Measurements from ENCODE around the gene HES7.
A peak's percentile ranks its signal among the peaks of the same experiment; 100 is the strongest.
"Not testable (repeated sequence)": the region's sequence is repeated elsewhere in the genome, so short reads cannot be mapped to it uniquely, and the experiment has no call there.

HES7 gene

DNA sequence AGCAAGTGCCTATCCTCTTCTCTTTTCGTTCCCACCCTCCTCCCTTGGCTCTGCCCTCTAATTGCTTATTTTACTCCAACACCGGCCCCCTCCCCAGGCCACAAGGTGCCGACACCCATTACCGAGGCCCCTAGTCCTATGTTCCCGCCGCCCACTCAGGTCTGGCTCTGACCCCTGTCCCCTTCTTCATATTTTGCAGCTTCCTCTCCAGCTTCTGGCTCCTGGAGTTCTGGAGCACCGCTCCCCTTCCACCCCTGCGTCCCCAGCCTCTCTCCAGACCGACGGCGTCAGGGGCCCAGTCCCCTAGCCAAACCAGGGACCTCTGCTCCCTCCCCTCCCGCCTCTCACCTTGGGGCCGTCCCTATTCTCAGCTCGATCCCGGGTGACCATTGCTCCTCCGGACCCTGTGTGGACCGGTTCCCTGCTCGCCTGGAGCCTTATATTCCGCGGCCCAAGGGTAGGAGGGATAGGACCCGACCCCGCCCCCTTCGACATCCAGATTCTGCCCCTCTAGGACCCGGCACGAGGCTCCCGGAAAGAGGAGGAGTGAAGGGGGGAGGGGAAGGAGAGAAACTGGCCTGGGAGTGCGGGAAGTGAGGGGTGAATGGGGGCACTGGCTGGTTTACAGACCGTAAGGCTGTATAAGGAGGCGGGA lies at the start of gene HES7:
HES7 (minus strand) TSS at position 412 of the 655 bp plus-strand sequence; CDS start at position 390, 22 bp downstream.
- DNase-seq (ENCODE audit: low read depth) = no peak

DNA sequence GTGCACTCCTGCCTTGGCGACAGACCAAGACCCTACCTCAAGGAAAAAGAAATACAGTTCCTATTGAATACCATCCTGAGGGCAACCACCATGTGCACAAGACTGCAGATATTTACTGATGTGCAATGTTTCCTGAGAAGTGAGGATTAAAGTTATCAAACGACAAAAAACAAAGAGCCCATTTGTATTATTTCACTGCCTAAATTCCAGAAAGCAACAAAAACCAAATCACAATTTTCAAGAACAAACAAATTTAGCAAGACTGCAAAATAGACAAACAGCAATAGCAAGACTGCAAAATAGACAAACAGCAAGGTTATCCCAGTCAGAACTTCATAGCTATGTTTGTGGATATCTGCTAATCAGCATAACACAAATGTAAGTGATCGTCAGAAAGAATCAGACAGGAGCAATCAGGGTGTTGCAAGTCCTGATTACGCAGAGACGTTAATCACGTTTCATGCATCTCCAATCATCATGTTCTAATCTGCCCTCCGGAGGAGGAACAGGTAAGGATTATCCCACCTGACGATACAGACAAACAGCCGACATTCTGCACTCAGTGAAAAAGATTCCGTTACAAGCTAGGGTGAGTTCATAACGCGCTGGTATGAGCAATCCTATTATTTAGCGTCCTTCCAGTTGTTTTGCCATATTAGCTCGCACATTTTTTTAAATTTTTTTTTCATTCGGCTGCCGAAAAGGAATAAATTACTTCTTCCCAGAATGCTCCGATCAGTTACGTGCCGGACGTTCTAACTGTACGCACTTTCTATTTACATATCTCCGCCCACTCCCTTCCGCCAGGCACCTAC lies 49.4 kb upstream of the HES7 start:
- DNase-seq (ENCODE audit: low read depth) = peak; percentile 95

DNA sequence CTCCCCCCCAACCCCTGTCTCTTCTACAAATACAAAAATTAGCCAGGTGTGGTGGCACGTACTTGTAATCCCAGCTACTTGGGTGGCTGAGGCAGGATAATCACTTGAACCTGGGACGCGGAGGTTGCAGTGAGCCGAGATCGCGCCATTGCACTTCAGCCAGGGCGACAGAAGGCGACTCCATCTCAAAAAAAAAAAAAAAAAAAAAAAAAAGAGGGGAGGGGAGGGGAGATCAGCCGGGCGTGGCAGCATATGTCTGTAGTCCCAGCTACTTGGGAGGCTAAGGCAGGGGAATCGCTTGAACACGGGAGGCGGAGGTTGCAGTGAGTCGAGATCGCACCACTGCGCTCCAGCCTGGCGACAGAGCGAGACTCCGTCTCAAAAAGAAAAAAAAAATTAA lies 46.3 kb upstream of the HES7 start:
- DNase-seq (ENCODE audit: low read depth) = not testable (repeated sequence)

DNA sequence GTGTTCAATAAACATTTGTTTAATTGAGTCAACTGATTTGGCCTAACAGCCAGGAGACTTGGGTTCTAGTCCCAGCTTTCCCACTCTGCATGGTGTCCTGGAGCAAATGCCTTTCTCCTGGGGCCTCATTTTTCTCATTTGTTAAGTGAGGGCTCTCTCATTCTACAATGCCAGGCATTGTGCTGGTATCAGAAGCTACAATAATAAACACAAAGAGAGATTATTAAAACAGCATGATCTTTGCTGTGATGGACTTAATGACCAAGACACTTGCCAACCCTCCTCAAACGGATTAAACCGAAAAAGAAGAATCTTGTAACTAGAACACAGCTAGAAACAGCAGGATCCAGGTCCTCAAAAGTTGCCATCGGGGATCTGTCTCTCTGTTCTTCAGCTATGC lies 43.6 kb upstream of the HES7 start:
- DNase-seq (ENCODE audit: low read depth) = no peak

DNA sequence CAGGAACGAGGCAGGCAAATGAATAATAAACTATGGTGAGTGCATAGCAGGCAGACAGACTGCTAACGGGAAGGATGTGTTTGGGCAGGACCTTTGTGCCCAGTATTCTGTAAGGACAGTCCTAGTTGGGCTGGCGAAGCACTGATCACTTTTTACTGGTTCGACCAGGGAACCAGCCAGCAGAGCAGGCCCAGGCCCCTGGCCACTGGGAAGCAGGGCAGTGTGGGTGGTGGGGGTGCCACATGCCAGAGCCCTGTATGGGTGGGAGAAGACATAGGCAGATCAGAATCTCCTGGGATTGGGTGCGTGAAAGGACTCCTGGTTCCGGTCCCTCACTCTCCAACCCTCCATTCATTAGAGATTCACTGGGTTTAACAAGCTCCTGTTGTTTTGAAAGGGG lies 42.8 kb upstream of the HES7 start:
- no peak for DNase-seq (ENCODE audit: low read depth)

DNA sequence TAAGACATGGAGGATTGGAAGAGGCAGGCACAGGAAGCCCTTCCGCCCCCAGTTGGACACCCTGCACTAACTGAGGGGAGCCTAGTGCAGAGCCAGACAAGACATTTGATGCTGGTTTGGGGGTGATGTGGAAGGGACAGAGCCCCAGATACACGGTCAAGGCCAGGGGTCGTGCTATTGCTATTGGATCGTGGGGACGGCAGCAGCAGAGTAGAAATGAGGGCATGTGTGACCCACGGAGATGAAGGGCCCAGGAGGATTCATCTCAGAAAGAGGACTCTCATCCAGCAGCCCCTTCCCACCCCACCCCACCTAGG lies 40.9 kb upstream of the HES7 start:
- no peak for DNase-seq (ENCODE audit: low read depth)

DNA sequence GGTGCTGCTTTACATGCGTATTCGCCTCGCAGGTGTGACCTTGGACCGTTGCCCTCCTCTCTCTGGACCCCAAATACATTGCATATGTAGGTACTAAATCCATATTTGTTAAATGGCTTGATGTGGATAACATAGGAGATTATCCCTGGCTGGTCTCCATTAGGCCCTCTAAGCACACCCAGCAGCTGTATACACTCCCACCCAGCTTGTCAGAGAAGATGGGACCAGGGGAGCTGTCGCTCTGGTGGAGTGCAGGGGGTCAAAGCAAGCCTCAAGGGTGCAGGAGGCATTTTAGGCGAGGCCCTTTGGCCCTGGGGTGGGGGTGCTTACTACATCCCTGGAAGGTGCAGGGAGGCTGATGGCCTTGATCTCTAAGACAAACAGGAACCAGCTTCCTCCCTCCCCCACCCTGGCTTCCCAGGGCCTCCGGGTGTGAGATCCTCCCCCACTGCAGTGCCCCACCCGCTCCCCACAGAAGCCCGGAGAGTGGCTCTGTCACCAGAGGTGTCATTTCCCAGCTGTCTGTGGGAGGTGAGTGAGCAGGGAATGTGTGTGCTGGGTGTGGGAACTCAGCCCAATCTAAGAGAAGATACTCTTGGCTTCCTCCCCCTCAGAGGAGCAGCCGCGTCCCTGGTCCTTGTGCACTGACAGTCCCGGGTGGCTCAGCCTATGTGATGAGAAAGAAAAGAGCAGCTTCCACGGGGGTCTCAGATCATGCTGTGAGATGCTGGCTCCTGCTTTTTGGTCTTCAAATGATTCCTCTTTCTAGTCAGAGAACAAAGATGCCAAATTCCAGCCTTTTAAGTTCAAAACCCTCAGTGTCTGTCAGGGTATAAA lies 40.3 kb upstream of the HES7 start:
- DNase-seq (ENCODE audit: low read depth) = no peak

DNA sequence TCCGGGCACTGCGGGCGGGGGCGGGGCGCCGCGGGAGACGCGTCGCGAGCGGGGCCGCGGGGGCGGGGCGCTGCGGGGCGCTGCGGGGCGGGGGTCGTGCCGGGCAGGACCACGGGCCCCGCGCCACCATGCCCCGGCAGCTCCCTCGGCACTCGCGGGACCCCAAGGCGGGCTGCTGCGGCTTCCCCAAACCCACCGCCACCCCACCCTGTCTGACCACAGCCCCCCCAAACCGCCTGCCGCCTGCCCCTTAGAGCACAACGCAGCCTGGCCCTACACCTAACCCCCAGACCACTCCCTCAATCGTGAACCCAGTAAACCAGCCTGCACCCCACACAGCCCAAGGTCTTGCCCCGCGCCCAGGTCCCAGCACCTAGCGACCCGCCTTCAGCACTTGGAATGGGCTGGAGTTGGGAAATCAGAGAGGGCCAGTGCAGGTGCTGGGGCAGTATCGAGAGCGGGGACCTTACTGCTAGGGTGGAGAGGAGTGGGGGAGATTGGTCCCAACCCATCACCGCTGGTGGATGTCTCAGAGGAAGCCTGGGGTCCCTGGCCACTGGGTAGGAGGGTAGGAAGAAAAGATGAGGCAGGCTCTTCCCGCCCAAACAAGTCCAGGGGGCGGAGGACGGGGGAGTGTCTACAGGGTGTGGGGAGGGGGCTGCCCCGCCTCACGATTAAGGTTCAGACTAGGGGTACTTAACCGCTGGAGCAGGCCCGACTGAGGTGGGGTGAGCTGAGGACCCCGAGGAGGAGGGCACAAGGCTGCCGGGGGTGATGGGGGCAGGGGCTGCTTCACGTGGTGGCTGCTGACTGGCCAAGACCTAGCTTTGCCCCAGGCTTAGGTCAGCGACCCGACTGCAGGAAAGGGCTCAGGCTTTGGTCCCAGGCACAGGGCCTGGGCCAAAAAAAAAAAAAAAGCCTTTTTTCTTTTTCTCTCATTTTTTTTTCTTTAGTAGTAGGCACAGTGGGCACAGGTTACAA lies 39.4 kb upstream of the HES7 start:
- DNase-seq (ENCODE audit: low read depth) = no peak

DNA sequence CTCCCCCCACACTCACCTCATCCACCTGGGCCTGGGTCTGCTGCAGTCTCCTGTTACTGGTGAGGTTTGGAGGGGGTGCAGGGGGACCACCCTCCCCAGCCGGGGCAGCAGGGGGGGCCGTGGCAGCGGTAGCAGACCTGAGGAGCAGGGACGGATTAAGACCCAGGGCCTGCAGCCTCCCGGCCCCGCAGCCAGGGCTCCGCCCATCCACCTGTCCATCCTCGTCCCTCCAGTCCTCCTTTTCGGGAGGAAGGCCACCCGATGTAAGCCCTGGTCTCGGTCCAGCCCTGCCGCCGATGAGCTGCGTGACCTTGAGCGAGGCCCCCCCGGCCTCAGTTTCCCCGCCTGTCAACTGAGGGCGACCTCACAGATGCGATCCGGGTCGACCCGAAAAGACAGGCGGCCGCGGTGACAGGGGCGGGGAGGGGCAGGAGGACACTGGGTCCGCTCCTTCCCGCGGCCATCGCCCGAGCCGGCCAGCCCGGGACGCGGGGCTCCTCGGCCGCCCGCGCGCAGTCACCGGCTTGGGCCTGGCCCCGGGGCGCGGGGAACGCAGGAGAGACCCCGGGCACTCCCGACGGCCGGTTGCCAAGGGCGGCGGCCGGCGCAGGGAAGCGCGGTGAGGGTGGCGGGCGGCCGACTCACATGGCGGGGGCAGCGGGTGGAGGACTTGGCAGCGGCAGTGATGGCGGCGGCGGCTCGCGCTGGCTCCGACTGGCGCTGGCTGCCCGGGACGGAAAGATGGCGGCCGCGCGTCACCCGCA lies 38.5 kb upstream of the HES7 start, which contains the start of gene VAMP2:
VAMP2 (minus strand) TSS at position 716 of the 764 bp plus-strand sequence; CDS start at position 647, 69 bp downstream.
- no peak for DNase-seq (ENCODE audit: low read depth)

DNA sequence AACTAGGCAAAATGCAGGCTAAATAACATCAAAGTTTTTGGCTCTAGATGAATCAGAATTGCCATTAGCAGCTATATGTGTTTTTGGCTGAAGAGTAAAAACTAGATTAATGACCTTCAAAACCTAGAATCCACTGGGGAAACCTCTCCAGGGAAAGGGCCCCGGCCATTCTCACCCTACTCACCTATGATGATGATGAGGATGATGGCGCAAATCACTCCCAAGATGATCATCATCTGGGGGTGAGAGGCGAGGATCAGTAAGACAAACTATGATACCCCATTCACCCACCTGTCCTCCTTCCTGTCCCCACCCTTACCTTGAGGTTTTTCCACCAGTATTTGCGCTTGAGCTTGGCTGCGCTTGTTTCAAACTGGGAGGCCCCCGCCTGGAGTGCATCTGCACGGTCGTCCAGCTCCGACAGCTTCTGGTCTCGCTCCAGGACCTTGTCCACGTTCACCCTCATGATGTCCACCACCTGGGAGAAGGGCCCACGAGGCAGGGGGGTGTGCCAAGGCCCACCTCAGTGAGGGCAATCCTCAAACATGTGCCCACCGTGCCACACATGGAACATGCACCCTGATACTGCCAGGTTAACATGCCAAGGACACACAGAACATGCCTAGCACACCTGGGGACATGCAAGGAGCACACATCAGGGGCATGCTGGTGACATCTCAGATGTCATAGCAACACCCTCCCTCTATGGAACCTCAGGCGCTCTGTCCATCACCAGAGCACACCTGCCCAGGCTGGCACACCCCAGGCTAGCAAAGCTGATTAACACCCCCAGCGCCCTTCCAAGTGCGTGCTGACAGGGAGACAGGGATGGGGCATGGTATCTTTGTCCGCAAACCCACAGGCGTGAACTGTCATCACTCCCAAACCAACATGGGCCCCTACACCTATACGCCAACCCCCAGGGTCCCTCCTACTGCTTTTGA lies 37.7 kb upstream of the HES7 start:
- DNase-seq (ENCODE audit: low read depth) = no peak

DNA sequence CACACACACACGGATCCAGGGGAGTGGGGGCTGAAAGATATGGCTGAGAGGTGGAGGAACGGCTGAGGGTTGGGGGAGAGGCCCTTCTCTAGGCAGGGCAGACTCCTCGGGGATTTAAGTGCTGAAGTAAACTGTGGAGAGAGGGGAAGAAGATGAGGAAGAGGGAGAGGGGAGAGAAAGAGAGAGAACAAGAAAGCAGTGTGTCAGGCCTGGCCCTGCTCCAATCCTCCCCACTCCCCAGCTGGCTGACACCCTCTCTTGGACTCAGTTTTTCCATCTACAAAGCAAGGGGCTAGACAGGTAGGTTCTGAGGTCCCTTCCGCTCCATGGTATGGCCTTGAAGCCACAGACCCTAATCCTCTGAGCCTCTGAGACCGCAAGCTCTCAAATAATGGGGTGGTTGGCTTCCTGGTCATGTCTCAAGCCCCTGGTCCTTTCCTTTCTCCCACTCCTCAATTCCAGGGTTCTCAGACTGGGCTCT lies 36.9 kb upstream of the HES7 start:
- DNase-seq (ENCODE audit: low read depth) = no peak

DNA sequence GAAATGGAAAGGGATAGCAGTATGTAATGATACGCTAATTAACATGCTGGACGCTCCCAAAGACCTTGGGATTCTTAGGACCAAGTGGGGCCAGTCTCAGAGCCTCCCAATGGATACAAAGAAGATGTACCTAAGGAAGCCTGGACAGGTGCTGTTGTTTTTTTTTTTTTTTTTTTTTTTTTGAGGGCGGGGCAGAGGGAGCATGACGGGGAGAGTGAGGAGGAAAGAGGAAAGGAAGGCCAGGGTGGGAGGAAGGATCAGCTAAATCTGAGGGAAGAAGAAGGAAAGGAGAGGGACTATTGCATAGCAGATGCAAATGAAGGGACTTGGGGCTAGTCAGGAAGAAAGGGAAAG lies 36.3 kb upstream of the HES7 start:
- no peak for DNase-seq (ENCODE audit: low read depth)

DNA sequence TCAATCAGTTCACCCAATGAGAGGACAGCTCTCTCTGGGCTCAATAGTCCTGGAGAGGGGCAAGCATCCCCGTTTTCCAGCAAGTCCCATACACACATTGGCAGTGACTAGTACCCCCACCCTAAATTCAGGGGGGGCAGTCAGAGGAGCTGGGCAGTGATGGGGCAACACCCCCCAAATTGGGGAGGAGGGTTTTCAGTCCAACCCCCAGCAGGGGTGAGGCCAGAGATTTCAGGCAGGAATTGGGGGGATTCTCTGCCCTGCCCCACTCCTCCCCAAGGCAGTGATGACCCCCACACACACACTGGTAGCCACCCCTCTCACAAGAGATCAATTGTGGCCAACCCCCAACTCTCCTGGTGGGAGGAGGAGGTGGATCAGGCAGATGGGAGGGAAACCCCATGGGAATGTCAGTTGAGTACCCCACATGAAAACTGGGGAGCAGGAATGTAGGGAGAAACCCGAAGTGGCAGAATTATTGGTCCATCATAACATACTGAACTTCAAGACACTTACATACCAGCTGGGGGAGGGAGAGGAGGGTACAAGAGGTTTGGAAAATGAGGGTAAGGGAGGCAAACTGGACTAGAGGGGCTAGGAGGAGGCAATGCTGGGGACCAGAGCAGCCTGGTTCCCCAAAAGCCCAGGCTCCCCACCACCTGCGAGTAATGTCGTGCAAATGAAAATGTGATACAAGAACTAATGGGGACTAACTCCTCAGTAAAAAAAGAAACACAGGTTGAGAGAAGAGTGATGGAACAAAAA lies 35.7 kb upstream of the HES7 start:
- no peak for DNase-seq (ENCODE audit: low read depth)

DNA sequence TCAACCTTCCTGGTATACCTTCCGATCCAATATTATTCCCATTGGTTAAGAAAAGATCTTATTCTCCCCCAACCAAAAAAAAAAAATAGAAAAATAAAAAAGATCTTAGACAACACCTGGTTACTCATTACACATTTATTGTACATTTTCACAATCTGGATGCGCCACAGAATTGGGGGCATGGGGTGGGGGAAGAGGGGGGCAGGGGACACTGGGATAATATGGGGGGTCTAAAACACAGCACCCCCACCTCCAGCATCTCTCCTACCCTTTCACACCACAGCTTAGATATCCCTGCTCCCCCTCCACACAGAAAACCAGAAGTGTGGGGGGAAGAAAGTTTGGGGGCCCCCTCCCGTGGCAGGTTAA lies 35.1 kb upstream of the HES7 start:
- no peak for DNase-seq (ENCODE audit: low read depth)

DNA sequence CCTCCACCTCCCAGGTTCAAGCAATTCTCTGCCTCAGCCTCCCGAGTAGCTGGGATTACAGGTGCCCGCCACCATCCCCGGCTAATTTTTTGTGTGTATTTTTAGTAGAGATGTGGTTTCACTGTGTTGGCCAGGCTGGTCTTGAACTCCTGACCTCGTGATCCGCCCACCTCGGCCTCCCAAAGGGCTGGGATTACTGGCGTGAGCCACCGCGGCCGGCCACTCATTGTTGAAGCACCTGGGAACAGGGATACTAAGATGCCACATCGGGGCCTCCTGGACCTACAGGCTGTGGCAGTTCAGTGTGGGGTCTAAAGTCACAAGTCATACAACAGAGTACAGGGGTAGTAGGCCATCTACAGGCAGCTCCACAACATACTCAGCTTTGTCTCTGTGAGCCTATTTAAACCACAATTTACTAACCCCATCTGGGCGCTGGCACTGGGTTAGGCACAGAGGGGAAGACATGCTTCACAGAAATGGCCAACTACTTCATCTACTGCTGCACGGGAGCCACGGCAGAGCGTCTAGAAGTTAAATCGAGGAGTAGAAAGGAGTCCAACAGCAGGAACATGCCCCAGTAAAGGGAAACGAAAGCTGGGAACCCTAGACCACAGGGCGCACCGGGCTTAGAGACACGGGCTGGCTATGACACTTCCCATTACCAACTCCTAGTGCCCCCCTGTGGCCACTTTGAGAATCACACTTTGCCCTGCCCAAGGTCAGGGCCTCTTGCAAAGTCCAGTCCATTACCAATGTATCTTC lies 34.5 kb upstream of the HES7 start:
- DNase-seq (ENCODE audit: low read depth) = no peak

DNA sequence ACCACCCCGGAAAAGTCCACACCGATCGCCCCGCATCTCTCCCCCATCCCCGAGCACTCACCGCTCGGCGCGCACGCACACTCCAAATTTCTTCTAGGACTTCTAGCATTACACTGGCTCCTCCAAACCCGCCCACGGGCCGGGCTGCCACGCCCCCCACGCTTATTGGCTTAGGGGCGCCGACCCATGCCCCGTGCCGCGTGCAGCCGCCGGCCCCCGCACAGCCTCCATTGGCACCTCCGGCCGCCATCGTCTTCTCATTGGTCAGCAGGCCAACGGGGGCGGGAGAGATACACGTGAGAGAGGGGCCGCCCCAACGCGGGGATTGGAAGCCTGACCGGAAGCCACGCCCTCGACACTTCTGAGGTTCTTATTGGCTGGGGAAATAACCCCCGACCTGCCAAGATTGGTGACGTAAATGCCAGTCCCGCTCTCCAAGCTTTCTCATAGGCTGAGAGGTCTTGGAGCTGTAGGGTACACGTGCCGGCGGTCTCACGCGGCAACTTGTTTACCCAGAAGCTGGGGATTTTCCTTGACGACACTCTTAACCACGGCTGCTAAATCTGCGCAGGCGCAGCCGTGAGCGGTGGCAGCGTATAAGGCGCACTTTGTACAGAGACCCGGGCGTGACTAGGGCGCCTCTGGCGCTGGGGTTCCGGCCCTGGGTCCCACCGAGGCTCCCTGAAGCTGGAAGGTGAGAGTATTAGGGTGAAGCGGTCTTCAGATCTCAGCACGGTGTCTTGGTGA lies 32.5 kb upstream of the HES7 start:
- DNase-seq (ENCODE audit: low read depth) = peak; percentile 100

DNA sequence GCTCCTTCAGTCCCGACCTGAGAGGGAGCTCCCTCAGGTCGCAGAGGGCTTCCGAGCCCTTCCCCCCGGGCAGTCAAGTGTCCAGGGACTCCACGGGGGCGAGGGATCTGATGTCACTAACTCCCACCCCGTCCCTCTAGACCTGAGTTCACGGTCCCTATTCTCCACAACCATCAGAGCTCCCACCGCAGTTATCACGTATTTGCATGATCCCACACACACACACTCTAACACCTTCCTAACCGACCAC lies 32.0 kb upstream of the HES7 start:
- no peak for DNase-seq (ENCODE audit: low read depth)
